ENCODE results near the gene RHNO1.

RHNO1 gene

DNA sequence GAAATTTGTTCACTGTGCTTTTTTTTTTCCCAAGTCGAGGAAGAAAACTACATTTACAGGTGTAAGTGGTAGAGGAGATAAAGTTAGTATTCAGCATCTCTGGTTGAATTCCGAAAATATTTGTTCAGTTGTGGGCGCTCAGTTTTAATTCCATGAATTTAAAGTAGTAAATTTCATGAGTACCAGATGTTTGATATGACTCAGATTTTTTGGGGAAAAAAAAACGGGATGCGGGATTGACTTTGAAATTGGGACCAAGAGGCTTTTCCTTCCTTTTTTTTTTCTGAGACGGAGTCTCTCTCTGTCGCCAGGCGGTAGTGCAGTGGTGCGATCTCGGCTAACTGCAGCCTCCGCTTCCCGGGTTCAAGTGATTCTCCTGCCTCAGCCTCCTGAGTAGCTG is 15.2 kb downstream of the RHNO1 start:
- no peak overlapping the region for H3K4me3 ChIP-seq (ENCODE audit: low read length)

DNA sequence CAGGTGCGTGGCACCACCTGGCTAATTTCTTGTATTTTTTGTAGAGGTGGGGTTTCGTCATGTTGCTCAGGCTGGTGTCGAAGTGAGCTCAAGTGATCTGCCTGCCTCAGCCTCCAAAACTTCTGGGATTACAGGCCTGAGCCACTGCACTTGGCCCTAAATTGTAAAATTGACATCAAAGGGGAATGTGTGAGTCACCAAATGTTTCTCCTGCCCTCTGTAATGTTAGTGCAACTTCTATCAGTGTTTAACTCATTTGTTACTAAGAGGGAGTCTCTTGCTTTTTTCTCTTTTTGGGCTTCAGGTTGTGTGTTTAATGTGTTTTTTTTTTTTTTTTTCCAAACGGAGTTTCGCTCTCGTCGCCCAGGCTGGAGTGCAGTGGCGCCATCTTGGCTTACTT is 16.0 kb downstream of the RHNO1 start:
- H3K4me3 ChIP-seq (ENCODE audit: low read length): no peak overlapping the region
- no peak for DNase-seq (ENCODE audit: low read depth)
- TF ChIP-seq, protein P1, sequence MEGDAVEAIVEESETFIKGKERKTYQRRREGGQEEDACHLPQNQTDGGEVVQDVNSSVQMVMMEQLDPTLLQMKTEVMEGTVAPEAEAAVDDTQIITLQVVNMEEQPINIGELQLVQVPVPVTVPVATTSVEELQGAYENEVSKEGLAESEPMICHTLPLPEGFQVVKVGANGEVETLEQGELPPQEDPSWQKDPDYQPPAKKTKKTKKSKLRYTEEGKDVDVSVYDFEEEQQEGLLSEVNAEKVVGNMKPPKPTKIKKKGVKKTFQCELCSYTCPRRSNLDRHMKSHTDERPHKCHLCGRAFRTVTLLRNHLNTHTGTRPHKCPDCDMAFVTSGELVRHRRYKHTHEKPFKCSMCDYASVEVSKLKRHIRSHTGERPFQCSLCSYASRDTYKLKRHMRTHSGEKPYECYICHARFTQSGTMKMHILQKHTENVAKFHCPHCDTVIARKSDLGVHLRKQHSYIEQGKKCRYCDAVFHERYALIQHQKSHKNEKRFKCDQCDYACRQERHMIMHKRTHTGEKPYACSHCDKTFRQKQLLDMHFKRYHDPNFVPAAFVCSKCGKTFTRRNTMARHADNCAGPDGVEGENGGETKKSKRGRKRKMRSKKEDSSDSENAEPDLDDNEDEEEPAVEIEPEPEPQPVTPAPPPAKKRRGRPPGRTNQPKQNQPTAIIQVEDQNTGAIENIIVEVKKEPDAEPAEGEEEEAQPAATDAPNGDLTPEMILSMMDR (conservative IDR thresholded peaks at IDR 0.05; ENCODE audit: low read depth, low read length): no peak

More for the DNA sequence above, 15.2 kb downstream of the RHNO1 start:
- no peak for DNase-seq (ENCODE audit: low read depth)
- TF ChIP-seq, protein P1 (conservative IDR thresholded peaks at IDR 0.05; ENCODE audit: low read depth, low read length): no peak

DNA sequence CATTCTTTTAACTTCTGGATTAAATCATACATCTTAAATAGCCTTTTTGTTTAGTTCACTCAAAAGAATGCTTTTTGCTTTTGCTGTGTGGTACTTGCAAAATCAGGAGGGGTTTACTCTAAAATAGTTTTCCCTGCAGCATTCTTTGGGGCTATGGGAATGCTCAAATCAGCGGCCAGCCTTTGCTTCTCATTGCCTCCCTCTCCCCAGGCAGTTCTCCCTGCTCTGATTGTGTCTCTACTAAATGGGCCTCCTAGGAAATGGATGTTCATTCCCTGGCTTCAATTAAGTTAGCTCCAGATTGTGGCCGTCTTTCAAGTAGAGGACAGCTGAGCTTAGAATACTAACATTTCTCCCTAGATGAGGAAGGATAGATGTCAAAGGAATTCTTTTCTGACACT is 18.0 kb downstream of the RHNO1 start:
- TF ChIP-seq, protein P1 (conservative IDR thresholded peaks at IDR 0.05; ENCODE audit: low read depth, low read length): no peak
- DNase-seq (ENCODE audit: low read depth): no peak
- H3K4me3 ChIP-seq (ENCODE audit: low read length): no peak overlapping the region

DNA sequence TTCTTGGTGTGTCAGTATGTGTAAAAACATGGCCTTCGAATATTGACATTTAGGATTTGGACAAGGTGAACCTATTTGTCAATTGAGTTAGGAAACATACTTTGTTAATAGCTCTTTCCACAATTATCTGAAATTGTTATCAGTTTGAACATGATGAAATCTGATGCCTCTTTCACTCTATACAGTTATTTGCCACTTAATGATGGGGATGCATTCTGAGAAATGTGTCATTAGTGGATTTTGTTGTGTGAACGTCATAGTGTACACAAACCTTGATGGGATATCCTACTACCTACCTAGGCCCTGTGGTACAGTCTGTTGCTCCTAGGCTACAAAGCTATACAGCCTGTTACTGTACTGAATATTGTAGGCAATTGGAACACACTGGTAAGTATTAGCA is 18.5 kb downstream of the RHNO1 start:
- TF ChIP-seq, protein P1 (conservative IDR thresholded peaks at IDR 0.05; ENCODE audit: low read depth, low read length): no peak
- DNase-seq (ENCODE audit: low read depth): no peak
- H3K4me3 ChIP-seq (ENCODE audit: low read length): no peak overlapping the region

DNA sequence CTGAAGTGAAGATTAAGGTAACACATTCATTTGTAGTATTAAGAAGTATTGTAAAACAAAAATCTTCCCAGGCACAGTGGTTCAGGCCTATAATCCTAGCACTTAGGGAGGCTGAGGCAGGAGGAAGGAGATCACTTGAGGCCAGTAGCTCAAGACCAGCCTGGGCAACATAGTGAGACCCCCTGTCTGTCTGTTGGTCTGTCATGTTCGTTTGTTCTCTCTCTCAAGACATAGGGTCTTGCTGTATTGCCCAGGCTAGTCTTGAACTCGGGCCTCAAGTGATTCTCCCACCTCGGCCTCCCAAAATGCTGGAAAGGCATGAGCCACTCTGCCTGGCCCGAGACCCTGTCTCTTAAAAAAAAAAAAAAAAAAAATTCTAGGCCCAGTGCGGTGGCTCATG is 20.4 kb downstream of the RHNO1 start:
- TF ChIP-seq, protein P1 (conservative IDR thresholded peaks at IDR 0.05; ENCODE audit: low read depth, low read length): no peak
- DNase-seq (ENCODE audit: low read depth): no peak

DNA sequence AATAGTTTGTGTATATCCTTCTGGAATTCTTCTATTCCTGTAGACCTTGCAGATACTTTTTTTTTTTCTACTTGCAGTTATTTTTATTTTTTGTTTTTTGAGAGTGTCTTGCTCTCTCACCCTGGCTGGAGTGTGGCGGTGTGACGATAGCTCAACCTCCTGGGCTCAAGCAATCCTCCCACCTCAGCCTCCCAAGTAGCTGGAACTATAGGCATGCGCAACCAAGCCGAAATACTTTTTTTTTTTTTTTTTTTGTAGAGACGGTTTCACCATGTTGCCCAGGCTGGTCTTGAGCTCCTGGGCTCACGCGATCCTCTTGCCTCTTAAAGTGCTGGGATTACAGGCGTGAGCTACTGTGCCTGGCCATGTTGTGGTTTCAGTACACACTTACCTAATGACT is 23.6 kb downstream of the RHNO1 start:
- no peak overlapping the region for H3K4me3 ChIP-seq (ENCODE audit: low read length)
- TF ChIP-seq, protein P1 (conservative IDR thresholded peaks at IDR 0.05; ENCODE audit: low read depth, low read length): no peak
- DNase-seq (ENCODE audit: low read depth): no peak

More for the DNA sequence above, 20.4 kb downstream of the RHNO1 start:
- H3K4me3 ChIP-seq (ENCODE audit: low read length): no peak overlapping the region

DNA sequence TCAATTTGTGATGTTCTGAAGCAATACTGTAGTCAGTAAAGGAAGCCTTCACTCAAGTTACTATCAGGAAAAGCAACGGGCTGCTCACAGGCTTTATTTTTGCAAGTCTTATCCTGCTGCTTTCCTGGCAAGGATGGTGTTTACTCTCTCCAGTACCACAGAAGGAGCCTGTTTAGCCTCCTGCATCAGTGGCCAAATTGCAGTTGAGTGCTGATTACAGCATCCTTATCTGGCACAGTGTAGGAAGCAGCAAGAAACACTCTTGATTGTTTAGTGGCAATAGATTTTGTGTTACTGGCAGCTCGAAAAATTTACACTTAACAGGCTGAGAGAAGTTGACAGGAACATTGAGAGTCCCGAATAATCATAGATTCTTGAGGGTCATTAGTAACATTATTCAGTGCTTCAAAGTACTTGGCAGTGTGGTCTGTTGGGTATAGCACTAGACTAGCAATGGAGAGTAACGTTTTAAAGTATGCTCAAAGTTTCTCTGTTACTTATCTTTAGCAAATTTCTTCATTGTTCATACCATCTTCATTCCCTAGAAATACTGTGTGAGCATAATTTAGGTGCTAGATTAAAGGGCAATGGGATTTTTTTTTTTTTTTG is 25.4 kb downstream of the RHNO1 start:
- H3K4me3 ChIP-seq (ENCODE audit: low read length): no peak overlapping the region
- DNase-seq (ENCODE audit: low read depth): no peak
- TF ChIP-seq, protein P1 (conservative IDR thresholded peaks at IDR 0.05; ENCODE audit: low read depth, low read length): no peak

Data from retinal pigment epithelial cell (primary cell).